Measurements from ENCODE around the gene SIGLEC14.
"Not testable (repeated sequence)": the region's sequence is repeated elsewhere in the genome, so short reads cannot be mapped to it uniquely, and the experiment has no call there.

Gene SIGLEC14, protein sequence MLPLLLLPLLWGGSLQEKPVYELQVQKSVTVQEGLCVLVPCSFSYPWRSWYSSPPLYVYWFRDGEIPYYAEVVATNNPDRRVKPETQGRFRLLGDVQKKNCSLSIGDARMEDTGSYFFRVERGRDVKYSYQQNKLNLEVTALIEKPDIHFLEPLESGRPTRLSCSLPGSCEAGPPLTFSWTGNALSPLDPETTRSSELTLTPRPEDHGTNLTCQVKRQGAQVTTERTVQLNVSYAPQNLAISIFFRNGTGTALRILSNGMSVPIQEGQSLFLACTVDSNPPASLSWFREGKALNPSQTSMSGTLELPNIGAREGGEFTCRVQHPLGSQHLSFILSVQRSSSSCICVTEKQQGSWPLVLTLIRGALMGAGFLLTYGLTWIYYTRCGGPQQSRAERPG

GRCh38 chr19:51646730-51647129 lies at the start of gene SIGLEC14:
SIGLEC14 (minus strand) TSS chr19:51646825; CDS start chr19:51646759, 66 bp downstream.
- TF ChIP-seq GATA3, GATA2 (IDR thresholded peaks at IDR 0.05; ENCODE audit: low read depth, low read length): not testable (repeated sequence)

DNA sequence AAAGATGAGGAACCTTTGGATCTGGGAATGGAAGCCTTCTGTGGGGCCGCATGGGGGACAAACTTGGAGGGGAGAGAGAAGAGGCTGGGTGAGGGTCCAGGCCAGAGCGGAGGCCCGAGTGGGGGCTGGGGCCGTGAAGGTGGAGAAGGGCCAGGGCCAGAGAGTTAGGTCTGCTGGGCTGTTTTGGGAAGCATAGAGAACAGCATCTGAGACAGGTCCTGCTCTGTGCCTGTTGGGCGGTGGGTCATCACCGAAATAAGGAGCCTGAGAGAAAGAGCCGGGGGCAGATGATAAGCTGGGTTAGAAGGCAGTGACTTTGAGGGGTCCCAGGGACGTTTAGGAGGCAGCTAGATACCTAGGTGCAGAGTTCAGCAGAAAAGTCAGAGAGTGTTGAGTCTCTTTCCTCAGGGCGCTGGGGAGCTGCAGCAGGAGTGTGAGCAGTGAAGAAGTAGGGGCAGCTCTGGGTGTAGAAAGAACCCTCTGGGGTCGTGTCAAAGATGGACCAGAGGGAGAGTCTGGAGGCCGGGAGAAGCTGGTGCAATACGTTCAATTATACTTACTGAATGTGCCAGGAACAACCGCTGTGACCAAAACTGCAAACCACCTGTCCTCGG lies 49.2 kb upstream of the SIGLEC14 start:
- TF ChIP-seq GATA2 (IDR thresholded peaks at IDR 0.05; ENCODE audit: low read depth, low read length) (no peak), GATA3 (IDR thresholded peaks at IDR 0.05; ENCODE audit: low read depth, low read length) (no peak)

DNA sequence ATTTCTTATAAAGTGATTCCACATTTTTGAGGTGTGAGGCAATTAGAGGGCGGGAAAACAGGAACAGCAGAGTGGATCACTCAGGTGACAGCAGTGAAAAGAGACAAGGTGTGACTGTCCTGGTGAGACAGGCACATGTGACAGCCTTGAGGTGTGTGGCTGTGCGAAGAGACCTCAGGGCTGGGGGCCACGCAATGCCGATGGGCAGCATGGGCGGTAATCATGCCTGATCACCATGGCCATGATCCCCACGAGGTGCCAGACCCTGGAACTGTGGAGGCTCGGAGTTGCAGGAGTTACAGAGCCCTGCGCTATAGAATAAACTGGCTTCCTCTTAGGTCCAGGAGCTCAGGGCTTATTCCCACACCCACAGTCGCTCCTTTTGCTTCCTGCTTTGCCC lies 48.5 kb upstream of the SIGLEC14 start:
- no peak for TF ChIP-seq GATA2 (IDR thresholded peaks at IDR 0.05; ENCODE audit: low read depth, low read length)

DNA sequence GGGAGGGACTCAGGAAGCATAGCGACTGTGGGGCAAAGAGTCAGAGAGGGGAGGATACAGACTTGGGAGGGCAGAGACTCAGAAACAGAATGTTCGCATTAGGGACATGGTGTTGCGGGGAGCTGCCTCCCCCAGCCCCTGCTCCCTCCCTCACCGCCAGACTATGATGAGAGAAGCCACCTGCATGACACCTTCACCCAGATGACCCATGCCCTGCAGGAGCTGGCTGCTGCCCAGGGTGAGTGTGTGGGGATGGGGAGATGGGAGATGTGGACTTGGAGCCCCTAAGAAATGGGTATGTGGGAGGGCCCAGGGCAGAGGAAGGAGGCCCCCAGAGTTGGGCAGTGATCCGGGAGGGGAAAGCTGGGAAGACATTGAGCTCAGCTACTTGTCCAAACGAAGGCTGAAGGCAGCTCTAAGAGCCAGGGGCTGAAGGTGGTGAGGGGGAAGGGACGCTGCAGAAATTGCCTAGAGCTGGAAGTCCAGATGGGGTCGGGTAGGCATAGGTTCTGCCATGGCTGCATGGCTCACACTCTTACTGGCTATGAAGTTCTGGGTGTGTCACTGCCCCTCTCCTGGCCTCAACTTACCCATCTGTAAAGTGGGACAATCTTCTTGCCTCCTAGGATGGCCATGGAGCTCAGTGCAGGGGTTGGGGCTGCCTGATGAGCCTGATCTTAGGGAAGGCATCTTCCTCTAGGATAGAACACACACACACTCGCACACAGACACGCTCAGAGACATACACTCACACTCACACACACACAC lies 47.9 kb upstream of the SIGLEC14 start:
- TF ChIP-seq GATA3 (IDR thresholded peaks at IDR 0.05; ENCODE audit: low read depth, low read length) (no peak), GATA2 (IDR thresholded peaks at IDR 0.05; ENCODE audit: low read depth, low read length) (no peak)

- no peak for TF ChIP-seq GATA2 (IDR thresholded peaks at IDR 0.05; ENCODE audit: low read depth, low read length)
Observed at GRCh38 chr19:51693819-51694218, 47.2 kb upstream of the SIGLEC14 start.

GRCh38 chr19:51693260-51693659 lies 46.6 kb upstream of the SIGLEC14 start, which contains the start of gene SPACA6:
SPACA6 (plus strand) TSS chr19:51693330; CDS start chr19:51693527, 197 bp downstream.
- TF ChIP-seq GATA3 (IDR thresholded peaks at IDR 0.05; ENCODE audit: low read depth, low read length) (no peak), GATA2 (IDR thresholded peaks at IDR 0.05; ENCODE audit: low read depth, low read length) (no peak)

DNA sequence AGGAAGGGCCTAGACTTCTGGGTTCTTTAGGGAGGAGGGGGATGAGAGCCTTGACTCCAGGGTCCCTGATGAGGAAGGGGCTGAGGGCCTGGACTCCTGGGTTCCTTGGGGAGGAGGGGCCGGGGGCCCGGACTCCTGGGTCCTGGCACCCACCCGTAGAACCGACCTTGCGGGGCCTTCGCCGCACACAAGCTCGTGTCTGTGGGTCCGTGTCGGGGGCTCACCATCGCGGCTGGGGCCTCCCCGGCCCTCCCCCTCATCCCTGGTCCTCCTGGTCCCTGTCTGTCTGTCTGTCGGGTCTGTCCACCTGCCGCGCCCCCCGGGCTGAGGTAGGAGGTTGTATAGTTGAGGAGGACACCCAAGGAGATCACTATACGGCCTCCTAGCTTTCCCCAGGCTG lies 45.8 kb upstream of the SIGLEC14 start:
- TF ChIP-seq GATA3 (IDR thresholded peaks at IDR 0.05; ENCODE audit: low read depth, low read length): no peak
- TF ChIP-seq GATA2 (IDR thresholded peaks at IDR 0.05; ENCODE audit: low read depth, low read length): no peak

- TF ChIP-seq GATA2 (IDR thresholded peaks at IDR 0.05; ENCODE audit: low read depth, low read length) (no peak), GATA3 (IDR thresholded peaks at IDR 0.05; ENCODE audit: low read depth, low read length) (no peak)
Observed at GRCh38 chr19:51691584-51692428, 45.2 kb upstream of the SIGLEC14 start.

- TF ChIP-seq GATA2 (IDR thresholded peaks at IDR 0.05; ENCODE audit: low read depth, low read length) (no peak), GATA3 (IDR thresholded peaks at IDR 0.05; ENCODE audit: low read depth, low read length) (no peak)
Observed at GRCh38 chr19:51691074-51691583, 44.5 kb upstream of the SIGLEC14 start.

DNA sequence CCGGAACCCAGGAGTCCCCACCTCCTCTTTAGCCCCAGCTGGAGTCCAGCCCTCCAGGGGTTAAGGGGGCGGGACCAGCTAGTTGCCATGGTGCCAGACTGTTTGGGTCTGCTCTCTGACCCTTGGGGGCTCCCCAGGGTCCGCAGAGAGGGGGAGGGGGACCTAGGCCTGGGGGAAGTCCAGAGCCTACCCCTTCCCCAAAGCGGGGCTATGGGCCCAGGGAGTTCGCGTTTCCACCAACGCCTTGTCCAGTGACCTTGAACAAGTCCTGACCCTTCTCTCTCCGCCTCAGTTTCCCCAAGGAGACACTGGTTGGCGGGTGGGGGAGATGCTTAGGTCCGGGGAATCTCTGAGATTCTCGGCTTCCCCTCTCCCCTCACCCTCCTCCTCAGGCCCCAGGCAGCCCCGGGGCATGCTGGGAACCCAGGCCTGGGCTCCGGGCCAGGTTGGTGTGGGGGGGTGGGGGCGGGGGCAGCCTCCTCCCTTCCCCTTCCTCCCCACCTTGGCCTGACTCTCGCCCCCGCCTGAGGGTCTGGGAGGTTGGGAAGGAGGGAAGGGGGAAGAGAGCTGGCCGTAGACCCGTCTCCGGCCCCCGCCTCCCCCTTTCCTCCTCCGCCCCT lies 43.9 kb upstream of the SIGLEC14 start:
- TF ChIP-seq GATA2 (IDR thresholded peaks at IDR 0.05; ENCODE audit: low read depth, low read length): no peak
- no peak for TF ChIP-seq GATA3 (IDR thresholded peaks at IDR 0.05; ENCODE audit: low read depth, low read length)

GRCh38 chr19:51689751-51690453 lies 43.3 kb upstream of the SIGLEC14 start:
- TF ChIP-seq GATA2 (IDR thresholded peaks at IDR 0.05; ENCODE audit: low read depth, low read length): no peak
- no peak for TF ChIP-seq GATA3 (IDR thresholded peaks at IDR 0.05; ENCODE audit: low read depth, low read length)
